ENCODE measurements around the gene DCST2.
A peak's percentile ranks its signal among the peaks of the same experiment; 100 is the strongest.

Gene DCST2

GRCh38 chr1:155060736-155061135 is 27.2 kb upstream of the DCST2 start:
- no peak for TF ChIP-seq CTCF (conservative IDR thresholded peaks at IDR 0.05)
- no peak overlapping the region for H3K27ac ChIP-seq

- no peak overlapping the region for H3K27ac ChIP-seq
- no peak for TF ChIP-seq CTCF (conservative IDR thresholded peaks at IDR 0.05)
Measured at GRCh38 chr1:155057788-155058211, 24.2 kb upstream of the DCST2 start.

GRCh38 chr1:155057104-155057503 is 23.5 kb upstream of the DCST2 start:
- no peak for TF ChIP-seq CTCF (conservative IDR thresholded peaks at IDR 0.05)
- H3K27ac ChIP-seq: no peak overlapping the region

GRCh38 chr1:155053531-155054105 is 20.0 kb upstream of the DCST2 start:
- H3K27ac ChIP-seq: peak overlapping the region; percentile 92; the same call in 1 of the 2 replicates
- no peak for TF ChIP-seq CTCF (conservative IDR thresholded peaks at IDR 0.05)

GRCh38 chr1:155052439-155053395 is 19.1 kb upstream of the DCST2 start:
- H3K27ac ChIP-seq: peak overlapping the region; percentile 92
- peak; percentile 46 for TF ChIP-seq CTCF (conservative IDR thresholded peaks at IDR 0.05)

- H3K27ac ChIP-seq: peak overlapping the region; percentile 92
Measured at GRCh38 chr1:155051777-155052398, 18.3 kb upstream of the DCST2 start.

More at GRCh38 chr1:155051777-155052398, 18.3 kb upstream of the DCST2 start:
- TF ChIP-seq CTCF (conservative IDR thresholded peaks at IDR 0.05): no peak

Data from VCaP (cell line).